HFFc6 (cell line): ENCODE data around the gene PHAF1. TPM values are rescaled to one million over a fixed set of nuclear protein-coding genes. Genes with fewer than 3 reads are reported as not detected.
"Not testable (repeated sequence)": the region's sequence is repeated elsewhere in the genome, so short reads cannot be mapped to it uniquely, and the experiment has no call there.

ENCODE experiments used
- DNase-seq: peaks from one replicate; pipeline ENCODE4 v3.0.0-alpha.2; 2018
- H3K27ac Mint-ChIP-seq: 2 replicates; pipeline ENCODE4 v1.8.0; 2020; ENCODE audit warnings: mild to moderate bottlenecking, mixed read lengths
- H3K27me3 Mint-ChIP-seq: 2 replicates; pipeline ENCODE4 v1.8.0; 2021; ENCODE audit warnings: mild to moderate bottlenecking, moderate library complexity, mixed read lengths; ENCODE audit not compliant: insufficient read depth
- H3K36me3 Mint-ChIP-seq: 2 replicates; pipeline ENCODE4 v1.8.0; 2021; ENCODE audit warnings: low read depth, mixed read lengths
- H3K4me1 Mint-ChIP-seq: 2 replicates; pipeline ENCODE4 v1.8.0; 2020; ENCODE audit warnings: low read depth, mixed read lengths
- H3K4me3 Mint-ChIP-seq: 2 replicates; pipeline ENCODE4 v1.8.0; 2020; ENCODE audit warnings: mild to moderate bottlenecking, moderate library complexity, mixed read lengths
- H3K9me3 Mint-ChIP-seq: 2 replicates; pipeline ENCODE4 v1.8.0; 2020; ENCODE audit warnings: mild to moderate bottlenecking, mixed read lengths
- CTCF ChIP-seq: fragments of 200-600 bp; sonication (generic); IDR thresholded peaks from 2 replicates; pipeline ENCODE4 v1.5.0; 2021; ENCODE audit warnings: antibody characterized with exemption, mild to moderate bottlenecking
- total RNA-seq, 6 experiments: library from RNA; stranded (reverse); fragmentation: NEBNext Ultra II Directional; extraction: Animal tissue kit (Norgen Biotek cat#: 25700); gene quantifications; 2 replicates in 1 of 6; 3 replicates in 5 of 6; pipeline ENCODE4 v1.2.3, GENCODE V29; 2021

PHAF1 gene
- total RNA-seq, 6 experiments from 2014 or later = 10.0 to 13.8 (median 11.8) TPM

GRCh38 chr16:67117716-67118115 is 8.0 kb downstream of the PHAF1 start:
- H3K4me1 Mint-ChIP-seq = peaks cover 49% of the 10 kb centered on the region
- no peak for TF ChIP-seq CTCF
- H3K4me3 Mint-ChIP-seq = no peak overlapping the region
- H3K9me3 Mint-ChIP-seq = no peaks in the 10 kb centered on the region
- no peaks in the 10 kb centered on the region; the same call in 1 of the 2 replicates for H3K27me3 Mint-ChIP-seq
- DNase-seq = no peak
- no peak overlapping the region for H3K27ac Mint-ChIP-seq
- peaks cover 16% of the 10 kb centered on the region for H3K36me3 Mint-ChIP-seq

- TF ChIP-seq CTCF = no peak
- H3K4me1 Mint-ChIP-seq = peaks cover 30% of the 10 kb centered on the region
- H3K27me3 Mint-ChIP-seq = no peaks in the 10 kb centered on the region; the same call in 1 of the 2 replicates
- H3K9me3 Mint-ChIP-seq = no peaks in the 10 kb centered on the region
- H3K36me3 Mint-ChIP-seq = peaks cover 18% of the 10 kb centered on the region
- H3K27ac Mint-ChIP-seq = no peak overlapping the region
- H3K4me3 Mint-ChIP-seq = no peak overlapping the region
- DNase-seq = no peak
These were observed 10.3 kb downstream of the PHAF1 start for GRCh38 chr16:67120025-67120424.

GRCh38 chr16:67122799-67123198 is 13.1 kb downstream of the PHAF1 start:
- not testable (repeated sequence) for H3K36me3 Mint-ChIP-seq, H3K9me3 Mint-ChIP-seq, H3K4me3 Mint-ChIP-seq, H3K27ac Mint-ChIP-seq, DNase-seq, H3K27me3 Mint-ChIP-seq
- H3K4me1 Mint-ChIP-seq = peaks cover 11% of the 10 kb centered on the region

GRCh38 chr16:67128417-67128816 is 18.7 kb downstream of the PHAF1 start:
- no peaks in the 10 kb centered on the region for H3K4me1 Mint-ChIP-seq
- TF ChIP-seq CTCF = no peak
- peaks cover 2% of the 10 kb centered on the region; the same call in 1 of the 2 replicates for H3K27me3 Mint-ChIP-seq
- H3K9me3 Mint-ChIP-seq = no peaks in the 10 kb centered on the region
- no peak for DNase-seq
- H3K27ac Mint-ChIP-seq = no peak overlapping the region
- no peak overlapping the region for H3K4me3 Mint-ChIP-seq
- peaks cover 7% of the 10 kb centered on the region for H3K36me3 Mint-ChIP-seq

GRCh38 chr16:67128887-67129286 is 19.1 kb downstream of the PHAF1 start:
- Mint-ChIP-seq H3K27ac (no peak overlapping the region), H3K36me3 (peaks cover 3% of the 10 kb centered on the region)
- TF ChIP-seq CTCF = no peak

GRCh38 chr16:67129422-67129821 is 19.7 kb downstream of the PHAF1 start:
- Mint-ChIP-seq H3K36me3 (no peaks in the 10 kb centered on the region), H3K27ac (no peak overlapping the region), H3K4me3 (no peak overlapping the region), H3K4me1 (no peaks in the 10 kb centered on the region), H3K9me3 (no peaks in the 10 kb centered on the region), H3K27me3 (peaks cover 2% of the 10 kb centered on the region; the same call in 1 of the 2 replicates)
- TF ChIP-seq CTCF = no peak
- DNase-seq = no peak

More at GRCh38 chr16:67128887-67129286, 19.1 kb downstream of the PHAF1 start:
- H3K9me3 Mint-ChIP-seq = no peaks in the 10 kb centered on the region
- H3K27me3 Mint-ChIP-seq = peaks cover 2% of the 10 kb centered on the region; the same call in 1 of the 2 replicates
- DNase-seq = no peak
- no peak overlapping the region for H3K4me3 Mint-ChIP-seq
- no peaks in the 10 kb centered on the region for H3K4me1 Mint-ChIP-seq
